Activated CD4-positive, alpha-beta T cell treated with anti-CD3 and anti-CD28 coated beads, Interleukin-2, Interleukin-4, amounts not matched to agents 100 ng/mL and 50 ng/mL, durations not matched to agents 16 hours and 8 hours (primary cell): Measurements from ENCODE around the gene EBF3.

Source experiments
- DNase-seq: peaks from one replicate; pipeline ENCODE4 v3.0.0-alpha.2; 2020; ENCODE audit warnings: low spot score

Gene EBF3

GRCh38 chr10:129959544-129960480 is 4.3 kb downstream of the EBF3 start:
- DNase-seq: no peak

GRCh38 chr10:129958629-129959543 is 5.2 kb downstream of the EBF3 start:
- no peak for DNase-seq

GRCh38 chr10:129958148-129958628 is 5.9 kb downstream of the EBF3 start:
- no peak for DNase-seq

- DNase-seq: no peak
Measured at GRCh38 chr10:129956876-129957673, 7.0 kb downstream of the EBF3 start.

- DNase-seq: no peak
Measured at GRCh38 chr10:129956286-129956670, 7.8 kb downstream of the EBF3 start.

GRCh38 chr10:129955601-129956285 is 8.3 kb downstream of the EBF3 start:
- DNase-seq: no peak

GRCh38 chr10:129954492-129955315 is 9.4 kb downstream of the EBF3 start:
- no peak for DNase-seq

- DNase-seq: no peak
Measured at GRCh38 chr10:129953119-129954051, 10.7 kb downstream of the EBF3 start.

- DNase-seq: no peak
Measured at GRCh38 chr10:129952378-129953118, 11.5 kb downstream of the EBF3 start.

- no peak for DNase-seq
Measured at GRCh38 chr10:129951970-129952265, 12.2 kb downstream of the EBF3 start.

- DNase-seq: no peak
Measured at GRCh38 chr10:129951101-129951969, 12.7 kb downstream of the EBF3 start.

- DNase-seq: no peak
Measured at GRCh38 chr10:129950676-129951075, 13.4 kb downstream of the EBF3 start.

- no peak for DNase-seq
Measured at GRCh38 chr10:129949891-129950291, 14.2 kb downstream of the EBF3 start.

GRCh38 chr10:129949411-129949810 is 14.7 kb downstream of the EBF3 start:
- DNase-seq: no peak

GRCh38 chr10:129946859-129947258 is 17.2 kb downstream of the EBF3 start:
- DNase-seq: no peak

- no peak for DNase-seq
Measured at GRCh38 chr10:129945941-129946760, 17.9 kb downstream of the EBF3 start.

- no peak for DNase-seq
Measured at GRCh38 chr10:129945526-129945925, 18.5 kb downstream of the EBF3 start.
